ENCODE results near the gene BLVRB. TPM values are rescaled to one million over a fixed set of nuclear protein-coding genes. Genes with fewer than 3 reads are reported as not detected.

The BLVRB gene
- polyA plus RNA-seq, 1 donor (not counting 4 experiments of a cell fraction or from before 2014, with no cell fraction given), result 52.5 TPM

GRCh38 chr19:40502647-40503319, 37.2 kb upstream of the BLVRB start:
- Histone ChIP-seq H3K9ac (ENCODE audit: control insufficient read depth, extremely low read depth, insufficient read depth, low read length) (no peak overlapping the region), H3K4me3 (ENCODE audit: control insufficient read depth in 2 of 3, extremely low read depth in 1 of 3, insufficient read depth in 2 of 3, low read depth in 1 of 3, low read length in 3 of 3) (no peak overlapping the region), H3K27ac (ENCODE audit: control insufficient read depth, insufficient read depth, low read length) (no peak overlapping the region), H3K4me1 (ENCODE audit: control insufficient read depth, extremely low read depth, insufficient read depth, low read length) (no peaks in the 10 kb centered on the region), H3K4me2 (ENCODE audit: control insufficient read depth, extremely low read depth, insufficient read depth, low read depth, low read length) (no peak overlapping the region), H3K9me1 (ENCODE audit: control insufficient read depth, extremely low read depth, insufficient read depth, low read length) (no peaks in the 10 kb centered on the region), H2AFZ (ENCODE audit: control insufficient read depth, low read length) (no peak overlapping the region), H3K9me3 (ENCODE audit: control insufficient read depth, low read depth, low read length) (no peaks in the 10 kb centered on the region), H4K20me1 (ENCODE audit: control insufficient read depth, extremely low read depth, insufficient read depth, low read length) (no peaks in the 10 kb centered on the region), H3K36me3 (ENCODE audit: control insufficient read depth in 2 of 2, extremely low read depth in 1 of 2, insufficient read depth in 2 of 2, low read length in 2 of 2) (no peaks in the 10 kb centered on the region), H3K79me2 (ENCODE audit: control insufficient read depth, insufficient read depth, low read length) (no peaks in the 10 kb centered on the region), H3K27me3 (ENCODE audit: control insufficient read depth, extremely low read depth, insufficient read depth, low read length) (no peaks in the 10 kb centered on the region)
- TF ChIP-seq CTCF (optimal IDR thresholded peaks at IDR 0.05 in 1 of 3, IDR thresholded peaks at IDR 0.05 in 1 of 3, conservative IDR thresholded peaks at IDR 0.05 in 1 of 3; ENCODE audit: extremely low read depth in 1 of 3, insufficient read depth in 2 of 3, low read length in 3 of 3) (peak in 2 of 3 experiments; percentile 9 to 14), EZH2 (IDR thresholded peaks at IDR 0.05; ENCODE audit: low read length) (no peak)
- no peak for DNase-seq (ENCODE audit: low read depth, low spot score)
- dilution Hi-C loops (cut with MboI; ENCODE audit: extremely low pct_ligation_motif_present, low sequenced_read_pairs), result no loop called here
- FAIRE-seq, result no peak

GRCh38 chr19:40502081-40502480, 36.5 kb upstream of the BLVRB start:
- H3K27me3 ChIP-seq (ENCODE audit: control insufficient read depth, extremely low read depth, insufficient read depth, low read length), result no peaks in the 10 kb centered on the region
- no peak for DNase-seq (ENCODE audit: low read depth, low spot score)
- H3K27ac ChIP-seq (ENCODE audit: control insufficient read depth, insufficient read depth, low read length), result no peak overlapping the region
- H3K4me3 ChIP-seq (ENCODE audit: control insufficient read depth in 2 of 3, extremely low read depth in 1 of 3, insufficient read depth in 2 of 3, low read depth in 1 of 3, low read length in 3 of 3), result no peak overlapping the region
- no peaks in the 10 kb centered on the region for H3K9me3 ChIP-seq (ENCODE audit: control insufficient read depth, low read depth, low read length)
- dilution Hi-C loops (cut with MboI; ENCODE audit: extremely low pct_ligation_motif_present, low sequenced_read_pairs), result no loop called here
- no peaks in the 10 kb centered on the region for H4K20me1 ChIP-seq (ENCODE audit: control insufficient read depth, extremely low read depth, insufficient read depth, low read length)
- no peaks in the 10 kb centered on the region for H3K4me1 ChIP-seq (ENCODE audit: control insufficient read depth, extremely low read depth, insufficient read depth, low read length)
- H3K36me3 ChIP-seq (ENCODE audit: control insufficient read depth in 2 of 2, extremely low read depth in 1 of 2, insufficient read depth in 2 of 2, low read length in 2 of 2), result no peaks in the 10 kb centered on the region
- no peak for TF ChIP-seq EZH2 (IDR thresholded peaks at IDR 0.05; ENCODE audit: low read length)
- TF ChIP-seq CTCF (optimal IDR thresholded peaks at IDR 0.05 in 1 of 3, IDR thresholded peaks at IDR 0.05 in 1 of 3, conservative IDR thresholded peaks at IDR 0.05 in 1 of 3; ENCODE audit: extremely low read depth in 1 of 3, insufficient read depth in 2 of 3, low read length in 3 of 3), result no peak
- no peaks in the 10 kb centered on the region for H3K9me1 ChIP-seq (ENCODE audit: control insufficient read depth, extremely low read depth, insufficient read depth, low read length)
- FAIRE-seq, result no peak
- no peak overlapping the region for H2AFZ ChIP-seq (ENCODE audit: control insufficient read depth, low read length)
- H3K79me2 ChIP-seq (ENCODE audit: control insufficient read depth, insufficient read depth, low read length), result no peaks in the 10 kb centered on the region
- no peak overlapping the region for H3K9ac ChIP-seq (ENCODE audit: control insufficient read depth, extremely low read depth, insufficient read depth, low read length)
- H3K4me2 ChIP-seq (ENCODE audit: control insufficient read depth, extremely low read depth, insufficient read depth, low read depth, low read length), result no peak overlapping the region
